Lower lobe of right lung (tissue), 2 donors: ENCODE data around the gene PRR15L. TPM values are rescaled to one million over a fixed set of nuclear protein-coding genes. Genes with fewer than 3 reads are reported as not detected.
"Not testable (repeated sequence)": the region's sequence is repeated elsewhere in the genome, so short reads cannot be mapped to it uniquely, and the experiment has no call there.

Source experiments
- ATAC-seq, 2 donors: fragments of 200-7000 bp; cut with Tn5 transposase; one replicate each; pipeline ENCODE4 v1.9.1; 2020 to 2022; ENCODE audit warnings: mild to moderate bottlenecking in 2 of 2, moderate library complexity in 2 of 2
- DNase-seq: peaks from one replicate; pipeline ENCODE4 v3.0.0-alpha.2; 2020
- H3K27ac ChIP-seq: fragments of 200-600 bp; one replicate; pipeline ENCODE4 v1.8.0; 2022
- H3K27me3 ChIP-seq: fragments of 200-600 bp; one replicate; pipeline ENCODE4 v1.8.0; 2022; ENCODE audit warnings: low read depth
- H3K36me3 ChIP-seq: fragments of 200-600 bp; one replicate; pipeline ENCODE4 v1.8.0; 2022; ENCODE audit warnings: mild to moderate bottlenecking
- H3K4me1 ChIP-seq: fragments of 200-600 bp; one replicate; pipeline ENCODE4 v1.8.0; 2022
- H3K4me3 ChIP-seq: fragments of 200-600 bp; one replicate; pipeline ENCODE4 v1.8.0; 2022; ENCODE audit warnings: mild to moderate bottlenecking
- H3K9me3 ChIP-seq: fragments of 200-600 bp; one replicate; pipeline ENCODE4 v1.8.0; 2022
- intact Hi-C: fragments of 100-400 bp; cut with DNase I; formaldehyde crosslinking; loops from one replicate; pipeline ENCODE4 v1.11.0; 2022
- total RNA-seq: library from RNA; stranded (reverse); fragmentation: NEBNext Ultra II Directional; extraction: Animal tissue kit (Norgen Biotek cat#: 25700); gene quantifications from one replicate; pipeline ENCODE4 v1.2.1, GENCODE V29; 2021
- TF ChIP-seq, protein P1 (sequence below): fragments of 200-600 bp; IDR thresholded peaks from one replicate; pipeline ENCODE4 v1.8.0; 2022; ENCODE audit warnings: antibody characterized with exemption, mild to moderate bottlenecking
- donor health status: DM: no; HTN: yes; CAD: no; lungs with severe emphysema.

Gene PRR15L
- total RNA-seq, 1 donor from 2014 or later, result 48.1 TPM

DNA sequence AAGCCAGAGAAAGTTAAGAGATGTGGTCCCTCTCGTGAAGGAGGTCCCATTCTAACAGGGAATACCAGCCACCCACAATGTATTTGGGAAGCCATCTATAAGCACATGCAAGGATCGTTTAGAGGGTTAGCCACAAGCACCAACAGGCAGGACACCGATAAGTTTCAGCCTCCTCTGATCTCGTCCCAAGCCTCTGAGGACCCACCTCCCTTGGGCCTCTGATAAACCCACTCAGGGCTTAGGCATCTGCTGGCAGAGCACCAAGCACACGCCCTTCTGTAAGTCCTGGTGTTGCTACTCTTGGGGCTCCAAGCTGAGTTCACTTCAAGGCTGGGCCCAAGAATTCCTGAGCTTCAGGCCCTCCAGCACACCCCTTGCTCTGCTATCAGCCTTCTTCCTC lies 21.7 kb downstream of the PRR15L start:
- H3K36me3 ChIP-seq, result no peaks in the 10 kb centered on the region
- no peaks in the 10 kb centered on the region for H3K9me3 ChIP-seq
- no peaks in the 10 kb centered on the region for H3K27me3 ChIP-seq
- H3K4me3 ChIP-seq, result no peak overlapping the region
- H3K27ac ChIP-seq, result no peak overlapping the region
- TF ChIP-seq, protein P1, sequence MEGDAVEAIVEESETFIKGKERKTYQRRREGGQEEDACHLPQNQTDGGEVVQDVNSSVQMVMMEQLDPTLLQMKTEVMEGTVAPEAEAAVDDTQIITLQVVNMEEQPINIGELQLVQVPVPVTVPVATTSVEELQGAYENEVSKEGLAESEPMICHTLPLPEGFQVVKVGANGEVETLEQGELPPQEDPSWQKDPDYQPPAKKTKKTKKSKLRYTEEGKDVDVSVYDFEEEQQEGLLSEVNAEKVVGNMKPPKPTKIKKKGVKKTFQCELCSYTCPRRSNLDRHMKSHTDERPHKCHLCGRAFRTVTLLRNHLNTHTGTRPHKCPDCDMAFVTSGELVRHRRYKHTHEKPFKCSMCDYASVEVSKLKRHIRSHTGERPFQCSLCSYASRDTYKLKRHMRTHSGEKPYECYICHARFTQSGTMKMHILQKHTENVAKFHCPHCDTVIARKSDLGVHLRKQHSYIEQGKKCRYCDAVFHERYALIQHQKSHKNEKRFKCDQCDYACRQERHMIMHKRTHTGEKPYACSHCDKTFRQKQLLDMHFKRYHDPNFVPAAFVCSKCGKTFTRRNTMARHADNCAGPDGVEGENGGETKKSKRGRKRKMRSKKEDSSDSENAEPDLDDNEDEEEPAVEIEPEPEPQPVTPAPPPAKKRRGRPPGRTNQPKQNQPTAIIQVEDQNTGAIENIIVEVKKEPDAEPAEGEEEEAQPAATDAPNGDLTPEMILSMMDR, result no peak
- ATAC-seq (peak; percentile 38 to 41), DNase-seq (no peak)
- H3K4me1 ChIP-seq, result peaks cover 14% of the 10 kb centered on the region
- intact Hi-C loops, result no loop called here

DNA sequence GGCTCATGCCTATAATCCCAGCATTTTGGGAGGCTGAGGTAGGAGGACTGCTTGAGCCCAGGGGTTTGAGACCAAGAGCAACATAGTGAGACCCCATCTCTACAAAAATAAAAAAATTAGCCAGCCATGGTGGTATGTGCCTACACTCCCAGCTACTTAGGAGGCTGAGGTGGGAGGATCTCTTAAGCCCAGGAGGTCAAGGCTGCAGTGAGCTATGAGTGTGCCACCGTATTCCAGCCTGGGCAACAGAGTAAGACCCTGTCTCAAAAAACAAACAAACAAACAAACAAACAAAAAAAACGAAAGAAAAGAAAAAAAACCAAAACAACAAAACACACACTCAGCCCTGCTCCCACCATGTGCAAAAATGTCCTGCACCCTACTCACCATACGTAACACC lies 22.2 kb downstream of the PRR15L start:
- H3K4me3 ChIP-seq, H3K27me3 ChIP-seq, H3K9me3 ChIP-seq, intact Hi-C loops, ATAC-seq, H3K36me3 ChIP-seq, H3K4me1 ChIP-seq, DNase-seq, H3K27ac ChIP-seq: not testable (repeated sequence)

DNA sequence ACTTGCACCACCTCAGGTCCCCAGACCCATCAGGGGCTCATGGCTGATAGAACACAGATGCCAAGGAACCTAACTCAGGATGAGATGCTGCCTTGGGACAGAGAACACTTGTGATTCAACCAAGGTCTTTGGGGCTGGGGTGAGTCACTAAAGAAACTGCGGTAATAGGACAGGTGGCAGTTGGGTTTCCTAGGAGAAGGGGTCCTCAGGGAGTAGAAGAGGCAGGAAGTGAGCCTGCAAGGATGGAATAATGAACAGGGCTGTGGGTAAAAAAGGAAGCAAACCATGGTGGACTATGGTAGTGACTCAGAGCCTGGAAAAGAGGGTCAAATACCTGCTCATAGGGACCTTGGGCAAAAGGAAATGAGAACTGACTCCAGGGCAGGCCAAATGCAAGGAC lies 22.8 kb downstream of the PRR15L start:
- H3K4me1 ChIP-seq, result peaks cover 3% of the 10 kb centered on the region
- H3K36me3 ChIP-seq, result peaks cover 6% of the 10 kb centered on the region
- no peak overlapping the region for H3K4me3 ChIP-seq
- no peaks in the 10 kb centered on the region for H3K9me3 ChIP-seq
- DNase-seq, result no peak
- TF ChIP-seq, protein P1, result no peak
- ATAC-seq, result no peak
- intact Hi-C loops, result no loop called here
- H3K27me3 ChIP-seq, result no peaks in the 10 kb centered on the region
- H3K27ac ChIP-seq, result no peak overlapping the region

DNA sequence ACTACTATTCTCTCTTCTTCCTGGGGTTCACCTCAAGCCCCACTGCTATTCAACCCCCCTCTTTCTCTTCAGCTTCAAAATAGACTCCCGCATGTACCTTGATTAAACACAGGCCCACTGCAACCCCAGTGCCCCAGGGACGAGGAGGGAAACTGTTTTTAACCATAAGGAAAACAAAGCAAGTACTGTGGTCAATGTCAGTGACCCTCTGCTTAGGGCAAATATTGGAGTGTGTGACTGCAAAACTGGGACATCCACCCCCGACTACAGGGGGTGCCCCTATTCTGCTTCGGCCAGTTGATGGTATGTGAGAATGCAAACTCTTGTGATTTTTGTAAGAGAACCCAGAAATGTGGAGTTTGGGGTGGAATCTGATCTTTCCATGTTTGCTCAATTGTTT lies 25.8 kb downstream of the PRR15L start:
- H3K4me3 ChIP-seq, result no peak overlapping the region
- H3K27me3 ChIP-seq, result no peaks in the 10 kb centered on the region
- TF ChIP-seq, protein P1, result no peak
- H3K36me3 ChIP-seq, result peaks cover 36% of the 10 kb centered on the region
- DNase-seq, result no peak
- H3K9me3 ChIP-seq, result no peaks in the 10 kb centered on the region
- no peak for ATAC-seq
- H3K4me1 ChIP-seq, result no peaks in the 10 kb centered on the region
- intact Hi-C loops, result no loop called here
- no peak overlapping the region for H3K27ac ChIP-seq

DNA sequence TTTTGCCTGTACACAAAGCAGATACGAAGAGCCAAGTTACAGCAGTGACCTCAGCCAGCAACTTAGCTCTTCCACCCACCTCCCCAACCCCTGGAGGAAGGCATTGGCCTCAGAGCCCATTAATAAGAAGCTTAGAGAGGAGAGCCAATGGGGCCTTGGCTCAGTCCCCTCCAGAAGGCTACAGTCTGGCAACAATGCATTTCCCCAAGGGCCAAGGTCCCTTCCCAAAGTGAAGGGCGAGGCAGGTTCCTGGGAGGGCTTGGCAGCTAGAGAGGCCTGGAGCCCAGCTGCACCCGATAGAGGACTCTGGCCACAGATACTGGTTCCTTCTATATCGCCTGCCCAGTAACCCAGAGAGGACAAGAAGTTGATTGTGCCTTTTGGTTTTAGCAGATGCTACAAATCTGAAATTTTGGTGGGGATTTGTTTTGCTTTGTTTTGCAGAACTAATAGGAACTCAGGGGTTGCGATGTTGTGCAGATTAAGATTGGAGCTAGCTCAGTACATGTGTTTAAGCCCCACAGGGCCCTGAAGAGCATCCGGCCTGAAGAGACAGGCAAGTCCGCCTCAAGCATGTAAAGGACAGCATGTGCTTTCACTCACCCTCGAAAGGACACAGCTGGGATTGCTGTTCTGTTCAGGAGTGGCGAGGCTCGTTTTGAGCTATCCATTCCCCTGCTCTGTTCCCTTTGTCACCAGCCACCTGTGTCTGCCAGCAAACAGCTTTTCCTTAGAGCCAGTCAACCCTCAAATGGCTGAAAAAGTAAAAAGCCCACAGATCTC lies 28.3 kb downstream of the PRR15L start:
- Histone ChIP-seq H3K36me3 (peaks cover 59% of the 10 kb centered on the region), H3K9me3 (no peaks in the 10 kb centered on the region), H3K27ac (no peak overlapping the region), H3K4me3 (no peak overlapping the region), H3K27me3 (no peaks in the 10 kb centered on the region), H3K4me1 (no peaks in the 10 kb centered on the region)
- TF ChIP-seq, protein P1, result no peak
- no peak for DNase-seq
- intact Hi-C loops, result no loop called here
- ATAC-seq, result no peak

DNA sequence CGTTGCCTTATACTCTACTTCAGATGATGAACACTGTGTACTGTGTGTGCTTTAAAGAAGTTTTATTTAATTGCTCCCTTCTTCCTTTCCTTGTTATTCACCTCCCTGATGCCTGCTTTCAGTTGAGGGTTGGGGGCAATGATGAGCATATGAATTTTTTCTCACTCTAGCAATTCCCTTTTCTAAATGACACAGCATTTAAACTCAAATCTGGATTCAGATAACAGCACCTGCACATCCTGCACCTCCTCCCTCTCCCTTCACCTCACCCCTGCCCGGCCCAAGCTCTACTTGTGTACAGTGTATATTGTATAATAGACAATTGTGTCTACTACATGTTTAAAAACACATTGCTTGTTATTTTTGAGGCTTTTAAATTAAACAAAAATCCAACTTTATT lies 29.3 kb downstream of the PRR15L start:
- Histone ChIP-seq H3K36me3 (peaks cover 69% of the 10 kb centered on the region), H3K9me3 (no peaks in the 10 kb centered on the region), H3K4me3 (no peak overlapping the region), H3K27me3 (no peaks in the 10 kb centered on the region), H3K4me1 (no peaks in the 10 kb centered on the region), H3K27ac (no peak overlapping the region)
- intact Hi-C loops, result no loop called here
- DNase-seq (no peak), ATAC-seq (no peak)
- TF ChIP-seq, protein P1, result no peak
